Stimulated activated CD8-positive, alpha-beta memory T cell treated with anti-CD3 and anti-CD28 coated beads, Interleukin-12 subunit alpha, Interleukin-12 subunit beta, amount 100 ng/mL, for 1 hour (primary cell): ENCODE results near the gene UBE3C.
"Not testable (repeated sequence)": the region's sequence is repeated elsewhere in the genome, so short reads cannot be mapped to it uniquely, and the experiment has no call there.

ENCODE experiments used
- DNase-seq: peaks from one replicate; pipeline ENCODE4 v3.0.0-alpha.2; 2020; ENCODE audit warnings: low read depth

The UBE3C gene

DNA sequence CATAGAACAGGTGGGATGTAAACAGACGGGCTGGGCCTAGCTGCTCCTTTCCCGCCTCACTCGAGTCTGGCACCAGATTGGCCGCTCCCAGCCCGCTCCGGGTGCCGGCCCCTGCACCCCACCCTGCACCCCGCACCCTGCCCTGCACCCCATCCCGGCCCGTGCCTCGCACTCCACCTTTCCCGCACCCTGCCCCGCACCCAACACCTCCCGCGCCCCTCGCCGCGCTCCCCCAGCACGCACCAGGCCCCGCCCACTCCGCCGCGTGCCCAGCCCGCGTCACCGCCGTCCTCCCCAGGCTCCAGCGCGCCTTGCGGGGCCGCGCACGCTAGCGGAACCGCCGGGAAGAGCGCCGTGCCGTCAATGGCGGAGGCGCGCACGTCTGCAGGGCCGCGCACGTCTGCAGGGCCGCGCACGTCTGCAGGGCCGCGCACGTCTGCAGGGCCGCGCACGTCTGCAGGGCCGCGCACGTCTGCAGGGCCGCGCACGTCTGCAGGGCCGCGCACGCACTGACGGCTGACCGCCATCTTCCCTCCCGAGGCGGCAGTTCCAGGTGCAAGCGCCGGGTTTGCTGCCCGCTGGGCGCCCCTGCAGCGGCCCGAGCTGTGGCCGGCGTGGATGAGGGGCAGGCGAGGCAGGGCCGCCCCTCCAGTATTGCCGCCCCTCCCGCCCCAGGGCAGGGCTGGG, at the start of gene UBE3C:
Gene UBE3C (plus strand): TSS at position 503 of the 687 bp plus-strand sequence. CDS start 347 bp downstream, outside the sequence.
- peak; percentile 79 for DNase-seq

DNA sequence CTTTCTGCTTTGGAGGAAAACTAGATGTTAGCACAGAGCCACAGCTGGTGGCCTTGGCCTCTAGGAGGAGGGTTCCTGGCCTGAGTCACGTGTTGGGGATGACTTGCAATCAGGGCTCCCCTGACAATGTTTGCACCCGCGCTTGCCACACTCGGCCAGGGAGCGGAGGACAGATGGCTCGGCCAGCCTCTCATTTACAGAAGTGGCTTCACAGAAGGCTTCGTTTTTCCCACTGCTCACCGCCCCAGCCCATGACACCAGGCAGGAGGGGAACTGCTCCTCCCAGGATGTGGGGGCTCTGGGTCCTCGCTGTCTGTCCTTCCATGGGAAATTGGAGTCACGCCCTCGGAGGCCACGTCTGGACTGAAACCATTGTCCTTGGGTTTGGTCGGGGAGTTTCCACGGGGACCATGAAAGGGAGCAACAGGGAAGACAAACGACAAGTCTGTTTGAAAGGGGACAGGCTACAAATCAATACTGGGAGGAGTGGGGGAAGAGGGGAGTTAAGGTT, 49.6 kb upstream of the UBE3C start:
- no peak for DNase-seq

GRCh38 chr7:157090485-157091165, 48.1 kb upstream of the UBE3C start:
- no peak for DNase-seq

DNA sequence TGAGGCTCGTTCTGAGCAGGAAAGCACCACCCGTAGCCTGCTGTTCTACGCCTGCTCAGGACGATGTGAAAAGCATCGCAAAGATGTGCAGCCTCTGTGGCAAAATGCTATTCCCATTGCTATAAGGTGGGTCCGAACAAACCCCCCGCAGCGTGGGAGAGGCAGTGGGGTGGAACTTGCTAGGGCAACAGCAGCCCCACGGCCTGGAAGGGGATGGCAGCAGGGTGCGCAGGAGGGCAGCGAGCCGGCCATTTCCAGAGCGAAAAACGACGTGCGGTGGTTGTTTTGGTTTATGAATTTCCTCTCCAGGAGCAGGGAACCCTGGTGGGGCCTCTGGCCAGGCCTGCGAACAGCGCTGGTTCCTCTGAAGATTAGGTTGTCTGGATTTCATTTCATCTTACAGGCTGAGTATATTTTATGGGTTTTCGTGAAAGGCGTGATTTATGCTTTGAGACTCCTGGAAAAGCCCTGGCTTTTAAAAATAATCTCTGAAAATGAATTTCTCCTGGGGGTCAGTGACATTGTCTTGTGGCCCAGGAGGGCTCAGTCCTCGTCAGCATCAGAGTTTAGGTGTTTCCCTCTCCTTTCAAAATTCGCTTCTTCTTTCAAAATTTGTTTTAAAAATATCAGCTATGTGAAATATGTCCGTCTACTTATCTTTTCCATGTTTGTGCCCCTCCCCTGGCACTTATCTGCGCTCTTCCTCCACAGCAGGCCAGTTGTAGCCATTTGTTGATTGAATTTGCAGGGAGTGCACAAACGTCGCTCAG, 42.3 kb upstream of the UBE3C start:
- no peak for DNase-seq

GRCh38 chr7:157097056-157097329, 41.7 kb upstream of the UBE3C start:
- no peak for DNase-seq

DNA sequence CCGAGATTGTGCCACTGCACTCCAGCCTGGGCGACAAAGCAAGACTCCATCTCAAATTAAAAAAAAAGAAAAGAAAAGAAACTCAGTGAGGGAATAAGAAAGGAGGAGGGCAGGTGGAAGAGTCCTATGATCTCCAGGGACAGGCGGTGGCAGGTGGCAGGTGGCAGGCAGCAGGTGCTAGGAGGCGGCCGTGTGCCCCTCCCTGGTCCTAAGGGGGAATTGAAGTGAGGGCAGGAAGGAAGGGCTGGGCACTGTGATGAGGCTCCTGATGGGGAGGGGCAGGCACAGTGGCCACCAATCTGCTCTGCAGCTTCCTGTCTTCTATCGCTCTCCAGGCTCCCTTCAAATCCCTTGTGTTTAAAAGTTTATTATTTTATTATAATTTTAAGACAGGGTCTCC, 41.2 kb upstream of the UBE3C start:
- DNase-seq = no peak

GRCh38 chr7:157100005-157100404, 38.7 kb upstream of the UBE3C start:
- DNase-seq = not testable (repeated sequence)

DNA sequence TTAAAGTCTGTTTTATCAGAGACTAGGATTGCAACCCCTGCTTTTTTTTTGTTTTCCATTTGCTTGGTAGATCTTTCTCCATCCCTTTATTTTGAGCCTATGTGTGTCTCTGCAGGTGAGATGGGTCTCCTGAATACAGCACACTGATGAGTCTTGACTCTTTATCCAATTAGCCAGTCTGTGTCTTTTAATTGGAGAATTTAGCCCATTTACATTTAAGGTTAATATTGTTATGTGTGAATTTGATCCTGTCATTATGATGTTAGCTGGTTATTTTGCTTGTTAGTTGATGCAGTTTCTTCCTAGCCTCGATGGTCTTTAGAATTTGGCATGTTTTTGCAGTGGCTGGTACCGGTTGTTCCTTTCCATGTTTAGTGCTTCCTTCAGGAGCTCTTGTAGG, 35.1 kb upstream of the UBE3C start:
- DNase-seq = not testable (repeated sequence)

DNA sequence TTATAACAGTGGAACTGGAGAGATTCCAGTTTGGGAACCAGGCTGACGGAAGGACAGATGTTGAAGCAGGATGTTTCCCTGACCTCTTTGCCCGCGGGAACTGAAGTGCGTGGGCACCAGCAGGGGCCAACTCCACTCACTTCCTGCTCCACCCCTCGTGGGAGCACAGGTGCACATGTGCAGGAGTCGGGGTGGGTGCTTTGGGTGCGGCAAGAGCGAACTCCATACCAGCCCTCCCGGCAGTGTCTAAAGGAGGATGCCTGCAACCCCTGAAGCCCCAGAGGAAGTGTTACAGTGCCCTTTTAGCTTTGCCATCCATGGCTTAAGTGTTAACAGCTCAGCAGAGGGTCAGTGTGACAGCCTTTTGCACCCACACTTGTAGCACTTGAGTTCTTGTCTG, 27.4 kb upstream of the UBE3C start:
- DNase-seq = no peak

DNA sequence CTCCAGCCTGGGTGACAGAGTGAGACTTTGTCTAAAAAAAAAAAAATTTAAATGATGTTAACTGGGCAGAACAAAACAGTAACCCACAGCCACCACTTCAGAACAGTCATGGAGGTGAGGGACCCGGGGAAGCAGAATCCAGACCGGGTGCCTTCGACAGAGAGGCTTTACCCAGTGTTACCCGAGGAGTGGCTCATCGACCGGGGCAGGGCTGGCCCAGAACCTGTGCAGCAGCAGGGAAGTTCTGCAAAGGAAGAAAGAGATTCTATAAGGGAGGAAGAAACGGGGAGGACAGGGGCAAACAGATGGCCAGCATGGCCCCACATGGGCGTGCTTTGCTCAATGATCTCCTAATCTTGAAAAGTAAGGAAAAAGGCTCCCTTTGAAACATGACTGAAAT, 26.0 kb upstream of the UBE3C start:
- DNase-seq = no peak

DNA sequence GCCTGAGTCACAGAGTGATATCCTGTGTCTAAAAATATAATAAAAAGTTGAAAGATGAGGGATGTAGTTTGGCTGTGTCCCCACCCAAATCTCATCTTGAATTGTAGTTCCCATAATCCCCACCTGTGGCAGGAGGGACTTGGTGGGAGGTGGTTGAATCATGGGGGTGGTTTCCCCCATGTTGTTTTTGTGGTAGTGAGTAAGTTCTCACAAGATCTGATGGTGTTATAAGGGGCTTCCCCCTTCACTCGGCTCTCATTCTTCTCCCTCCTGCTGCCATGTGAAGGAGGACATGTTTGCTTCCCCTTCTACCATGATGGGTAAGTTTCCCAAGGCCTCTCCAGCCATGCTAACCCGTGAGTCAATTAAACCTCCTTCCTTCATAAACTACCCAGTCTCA, 25.1 kb upstream of the UBE3C start:
- no peak for DNase-seq

GRCh38 chr7:157116762-157117161, 22.0 kb upstream of the UBE3C start:
- DNase-seq = no peak

- DNase-seq = no peak
These were observed 20.9 kb upstream of the UBE3C start for GRCh38 chr7:157117796-157118195.

DNA sequence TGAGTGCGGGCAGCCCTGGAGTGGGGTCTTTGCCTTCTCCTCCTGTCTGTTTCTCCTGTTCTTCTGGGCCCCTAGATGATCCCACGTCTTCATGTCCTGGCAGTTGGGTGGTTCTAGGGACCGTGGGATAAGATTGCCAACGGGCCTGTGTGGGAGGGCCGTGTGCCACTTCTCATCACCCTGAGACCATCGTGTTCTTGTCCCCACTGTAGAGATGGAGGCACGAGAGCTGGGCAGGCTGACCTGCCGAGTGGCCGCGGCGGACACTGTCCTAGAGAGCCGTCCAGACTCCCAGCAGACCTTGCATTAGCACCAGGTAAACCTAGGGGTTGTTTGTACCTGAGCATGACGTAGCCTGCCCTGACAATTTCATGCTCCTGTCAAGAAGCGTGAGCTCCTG, 18.5 kb upstream of the UBE3C start:
- no peak for DNase-seq

- no peak for DNase-seq
These were observed 17.5 kb upstream of the UBE3C start for GRCh38 chr7:157121184-157121715.

- DNase-seq = no peak
These were observed 15.8 kb upstream of the UBE3C start for GRCh38 chr7:157122800-157123495.

DNA sequence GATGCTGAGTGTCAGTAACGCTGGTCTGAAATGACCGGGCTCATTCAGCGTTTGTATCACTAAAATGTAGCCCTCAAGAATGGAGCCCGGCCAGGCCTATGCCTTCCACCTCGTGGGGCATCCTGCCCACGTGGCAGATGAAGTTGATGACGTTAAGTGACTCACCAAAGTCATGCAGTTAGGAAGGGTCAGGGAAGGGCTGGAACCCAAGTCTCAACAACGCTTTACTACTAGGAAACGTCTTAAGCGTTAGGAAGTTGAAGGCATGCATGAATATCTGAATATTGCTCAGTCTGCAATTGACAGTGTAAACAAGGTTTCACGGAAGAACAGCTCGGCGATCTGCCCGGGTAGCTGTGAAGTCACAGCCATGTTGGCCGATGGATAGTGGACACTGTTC, 14.0 kb upstream of the UBE3C start:
- DNase-seq = no peak

GRCh38 chr7:157125376-157126223, 13.1 kb upstream of the UBE3C start:
- DNase-seq = no peak

DNA sequence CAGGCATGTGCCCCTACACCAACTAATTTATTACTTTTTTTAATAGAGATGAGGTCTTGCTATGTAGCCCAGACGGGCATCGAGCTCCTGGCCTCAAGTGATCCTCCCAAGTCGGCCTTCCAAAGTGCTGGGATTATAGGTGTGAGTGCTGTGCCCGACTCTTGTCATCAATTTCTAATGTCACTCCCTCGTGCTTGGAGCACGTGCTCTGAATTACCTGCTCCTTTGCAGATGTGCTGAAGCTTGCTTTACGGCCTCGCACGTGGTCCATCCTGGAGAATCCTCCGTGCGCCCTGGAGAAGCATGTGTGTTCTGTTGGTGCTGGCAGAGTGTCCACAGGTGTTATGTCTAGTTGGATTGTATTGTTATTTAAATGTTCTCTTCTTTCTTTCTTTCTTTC, 11.8 kb upstream of the UBE3C start:
- no peak for DNase-seq

GRCh38 chr7:157129200-157129599, 9.5 kb upstream of the UBE3C start:
- DNase-seq = no peak

- DNase-seq = no peak
These were observed 8.7 kb upstream of the UBE3C start for GRCh38 chr7:157129907-157130460.
